ENCODE results near the gene GATA1.

DNA sequence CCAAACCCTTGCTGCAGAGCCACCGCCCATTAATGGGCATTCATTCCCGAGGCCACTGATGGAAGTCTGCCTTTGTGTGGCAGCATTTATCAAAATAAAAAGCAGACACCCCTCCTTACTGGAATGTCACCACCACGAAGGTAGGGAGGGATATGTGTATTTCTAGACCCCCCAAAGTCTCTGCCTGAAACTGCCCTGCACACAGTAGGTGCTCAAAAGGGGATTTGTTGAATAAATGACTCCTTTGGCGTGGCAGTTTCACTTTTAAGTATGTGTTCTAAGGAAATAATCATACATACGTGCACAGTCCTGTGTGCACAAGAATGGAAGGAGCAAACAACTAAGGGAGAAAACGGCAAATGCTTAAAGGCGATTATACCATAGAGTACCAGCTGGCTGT is 48.5 kb upstream of the GATA1 start:
- TF ChIP-seq, protein P1, sequence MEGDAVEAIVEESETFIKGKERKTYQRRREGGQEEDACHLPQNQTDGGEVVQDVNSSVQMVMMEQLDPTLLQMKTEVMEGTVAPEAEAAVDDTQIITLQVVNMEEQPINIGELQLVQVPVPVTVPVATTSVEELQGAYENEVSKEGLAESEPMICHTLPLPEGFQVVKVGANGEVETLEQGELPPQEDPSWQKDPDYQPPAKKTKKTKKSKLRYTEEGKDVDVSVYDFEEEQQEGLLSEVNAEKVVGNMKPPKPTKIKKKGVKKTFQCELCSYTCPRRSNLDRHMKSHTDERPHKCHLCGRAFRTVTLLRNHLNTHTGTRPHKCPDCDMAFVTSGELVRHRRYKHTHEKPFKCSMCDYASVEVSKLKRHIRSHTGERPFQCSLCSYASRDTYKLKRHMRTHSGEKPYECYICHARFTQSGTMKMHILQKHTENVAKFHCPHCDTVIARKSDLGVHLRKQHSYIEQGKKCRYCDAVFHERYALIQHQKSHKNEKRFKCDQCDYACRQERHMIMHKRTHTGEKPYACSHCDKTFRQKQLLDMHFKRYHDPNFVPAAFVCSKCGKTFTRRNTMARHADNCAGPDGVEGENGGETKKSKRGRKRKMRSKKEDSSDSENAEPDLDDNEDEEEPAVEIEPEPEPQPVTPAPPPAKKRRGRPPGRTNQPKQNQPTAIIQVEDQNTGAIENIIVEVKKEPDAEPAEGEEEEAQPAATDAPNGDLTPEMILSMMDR (IDR thresholded peaks at IDR 0.05; ENCODE audit: poor library complexity), result no peak
- TF ChIP-seq EZH2 (IDR thresholded peaks at IDR 0.05; ENCODE audit: borderline replicate concordance), result no peak

Data from hepatocyte (in vitro differentiated cells).